GM18502 (cell line): ENCODE measurements around the gene WNT7B.

Source experiments
- ATAC-seq: cut with Tn5 transposase; IDR thresholded peaks from one replicate; pipeline ENCODE4 v1.9.1; 2021; ENCODE audit warnings: mild to moderate bottlenecking; ENCODE audit not compliant: unreplicated experiment, poor library complexity

Gene WNT7B

GRCh38 chr22:45892681-45893461 lies 84.1 kb downstream of the WNT7B start:
- ATAC-seq, result no peak

- ATAC-seq, result no peak
These were observed 84.9 kb downstream of the WNT7B start for GRCh38 chr22:45891996-45892621.

- ATAC-seq, result no peak
These were observed 85.4 kb downstream of the WNT7B start for GRCh38 chr22:45891471-45891995.

GRCh38 chr22:45891021-45891421 lies 85.9 kb downstream of the WNT7B start:
- no peak for ATAC-seq

- no peak for ATAC-seq
These were observed 86.7 kb downstream of the WNT7B start for GRCh38 chr22:45890351-45890635.

- ATAC-seq, result no peak
These were observed 87.2 kb downstream of the WNT7B start for GRCh38 chr22:45889539-45890350.

GRCh38 chr22:45889093-45889538 lies 87.8 kb downstream of the WNT7B start:
- no peak for ATAC-seq

- ATAC-seq, result no peak
These were observed 88.5 kb downstream of the WNT7B start for GRCh38 chr22:45888221-45889092.

- no peak for ATAC-seq
These were observed 89.5 kb downstream of the WNT7B start for GRCh38 chr22:45887202-45888131.

GRCh38 chr22:45886540-45886939 lies 90.4 kb downstream of the WNT7B start:
- no peak for ATAC-seq

- no peak for ATAC-seq
These were observed 91.0 kb downstream of the WNT7B start for GRCh38 chr22:45885941-45886395.

GRCh38 chr22:45885171-45885840 lies 91.7 kb downstream of the WNT7B start:
- ATAC-seq, result no peak

GRCh38 chr22:45884201-45885062 lies 92.5 kb downstream of the WNT7B start:
- no peak for ATAC-seq

- ATAC-seq, result no peak
These were observed 93.2 kb downstream of the WNT7B start for GRCh38 chr22:45883811-45884170.

GRCh38 chr22:45882881-45883810 lies 93.8 kb downstream of the WNT7B start:
- no peak for ATAC-seq

- no peak for ATAC-seq
These were observed 95.5 kb downstream of the WNT7B start for GRCh38 chr22:45881524-45881875.
